LHCN-M2 (cell line): ENCODE results near the gene TSPEAR. TPM values are rescaled to one million over a fixed set of nuclear protein-coding genes. Genes with fewer than 3 reads are reported as not detected.

Source experiments
- DNase-seq: peaks from one replicate; pipeline ENCODE4 v3.0.0-alpha.2; 2012; ENCODE audit warnings: low read depth
- total RNA-seq: library from RNA; depleted of rRNA; stranded (reverse); fragments of >200 nt; gene quantifications from 2 replicates; pipeline ENCODE4 v1.2.3, GENCODE V29; 2014

Gene TSPEAR
- total RNA-seq, 1 experiment from 2014 or later = not detected

GRCh38 chr21:44520326-44521300 lies 190.8 kb downstream of the TSPEAR start:
- no peak for DNase-seq

GRCh38 chr21:44519346-44520325 lies 191.7 kb downstream of the TSPEAR start:
- DNase-seq = no peak

GRCh38 chr21:44518686-44519085 lies 192.7 kb downstream of the TSPEAR start:
- DNase-seq = no peak

GRCh38 chr21:44517175-44517899 lies 194.0 kb downstream of the TSPEAR start:
- no peak for DNase-seq

GRCh38 chr21:44516828-44517174 lies 194.6 kb downstream of the TSPEAR start:
- DNase-seq = no peak

GRCh38 chr21:44516342-44516741 lies 195.0 kb downstream of the TSPEAR start:
- DNase-seq = no peak

GRCh38 chr21:44515359-44516165 lies 195.8 kb downstream of the TSPEAR start:
- no peak for DNase-seq

- no peak for DNase-seq
Measured at GRCh38 chr21:44514746-44515358, 196.5 kb downstream of the TSPEAR start.

GRCh38 chr21:44514218-44514520 lies 197.2 kb downstream of the TSPEAR start:
- DNase-seq = no peak

GRCh38 chr21:44513389-44514217 lies 197.8 kb downstream of the TSPEAR start:
- no peak for DNase-seq

GRCh38 chr21:44512496-44513388 lies 198.6 kb downstream of the TSPEAR start:
- no peak for DNase-seq

- DNase-seq = no peak
Measured at GRCh38 chr21:44511938-44512275, 199.5 kb downstream of the TSPEAR start.

- no peak for DNase-seq
Measured at GRCh38 chr21:44511219-44511937, 200.0 kb downstream of the TSPEAR start.

GRCh38 chr21:44510508-44511218 lies 200.7 kb downstream of the TSPEAR start:
- peak; percentile 5 for DNase-seq

GRCh38 chr21:44510109-44510507 lies 201.3 kb downstream of the TSPEAR start:
- DNase-seq = no peak

GRCh38 chr21:44509539-44509938 lies 201.8 kb downstream of the TSPEAR start:
- peak; percentile 14 for DNase-seq
